IMR-90 (cell line): ENCODE measurements around the gene TSR2. TPM values are rescaled to one million over a fixed set of nuclear protein-coding genes. Genes with fewer than 3 reads are reported as not detected.

Experiments
- ATAC-seq: fragments of 200-7000 bp; cut with Tn5 transposase; 2 replicates; pipeline ENCODE4 v1.9.1; 2020; ENCODE audit warnings: low read depth, mild to moderate bottlenecking, moderate library complexity
- BruUV-seq: library from RNA; stranded (reverse); fragments of 400-500 nt; replicated peaks from 2 replicates; lab custom pipeline; 2021; lab: Mats Ljungman, UMichigan
- CTCF ChIA-PET: fragments of 300-600 bp; formaldehyde crosslinking; extraction: SDS; loops from one replicate; lab custom pipeline; 2021; ENCODE audit warnings: antibody characterized with exemption; lab: Yijun Ruan, JAX
- POLR2A ChIA-PET: fragments of 300-600 bp; sonication (Branson Sonifier 250); formaldehyde crosslinking; loops from one replicate; lab custom pipeline; 2022; ENCODE audit warnings: antibody characterized with exemption; ENCODE audit not compliant: unreplicated experiment; lab: Charles Lee
- DNase-seq: peaks from one replicate; pipeline ENCODE4 v3.0.0; 2013
- H2AFZ ChIP-seq: replicated peaks from 2 replicates; pipeline ENCODE3; 2013; ENCODE audit warnings: low read length, mild to moderate bottlenecking; ENCODE audit not compliant: poor library complexity
- H2AK5ac ChIP-seq: 2 replicates; pipeline ENCODE4 v1.6.1; 2013; ENCODE audit warnings: low read depth, low read length, inconsistent platforms
- H2AK9ac ChIP-seq: replicated peaks from 2 replicates; pipeline ENCODE3; 2013; ENCODE audit warnings: mild to moderate bottlenecking, low read depth, low read length, moderate library complexity; ENCODE audit not compliant: poor library complexity
- H2BK120ac ChIP-seq: 2 replicates; pipeline ENCODE4 v1.6.1; 2013; ENCODE audit warnings: low read depth, low read length, inconsistent platforms
- H2BK15ac ChIP-seq: 3 replicates; pipeline ENCODE4 v1.6.1; 2013; ENCODE audit warnings: low read depth, low read length, inconsistent platforms
- H2BK20ac ChIP-seq: 2 replicates; pipeline ENCODE4 v1.6.1; 2013; ENCODE audit warnings: low read depth, mild to moderate bottlenecking, inconsistent platforms, low read length, moderate library complexity
- H2BK5ac ChIP-seq: 2 replicates; pipeline ENCODE4 v1.6.1; 2013; ENCODE audit warnings: mild to moderate bottlenecking, low read depth, low read length, inconsistent platforms; ENCODE audit not compliant: poor library complexity, severe bottlenecking
- H3K14ac ChIP-seq: replicated peaks from 2 replicates; pipeline ENCODE4 v1.6.1; 2013; ENCODE audit warnings: low read depth, low read length, inconsistent platforms
- H3K18ac ChIP-seq: 2 replicates; pipeline ENCODE4 v1.6.1; 2013; ENCODE audit warnings: low read depth, low read length, control low read depth
- H3K23ac ChIP-seq: 2 replicates; pipeline ENCODE4 v1.6.1; 2013; ENCODE audit warnings: low read depth, low read length, inconsistent platforms
- H3K27ac ChIP-seq: 2 replicates; pipeline ENCODE4 v1.5.1; 2013; ENCODE audit warnings: mild to moderate bottlenecking, control low read depth, low read length; ENCODE audit not compliant: insufficient read depth
- H3K27me3 ChIP-seq: 2 replicates; pipeline ENCODE4 v1.6.1; 2013; ENCODE audit warnings: low read length; ENCODE audit not compliant: control insufficient read depth, insufficient read depth
- H3K36me3 ChIP-seq: 2 replicates; pipeline ENCODE4 v1.6.1; 2013; ENCODE audit warnings: low read length, mixed read lengths; ENCODE audit not compliant: control insufficient read depth, insufficient read depth
- H3K4ac ChIP-seq: 2 replicates; pipeline ENCODE4 v1.6.1; 2013; ENCODE audit warnings: low read depth, low read length, inconsistent platforms
- H3K4me1 ChIP-seq: 2 replicates; pipeline ENCODE4 v1.6.1; 2013; ENCODE audit warnings: low read length, mixed read lengths; ENCODE audit not compliant: control insufficient read depth, insufficient read depth
- H3K4me2 ChIP-seq: 2 replicates; pipeline ENCODE4 v1.6.1; 2013; ENCODE audit warnings: low read depth, mild to moderate bottlenecking, control low read depth, low read length, moderate library complexity
- H3K4me3 ChIP-seq: 2 replicates; pipeline ENCODE4 v1.5.1; 2013; ENCODE audit warnings: low read depth, mild to moderate bottlenecking, control low read depth, low read length, moderate library complexity; ENCODE audit not compliant: insufficient read depth
- H3K56ac ChIP-seq: 2 replicates; pipeline ENCODE4 v1.6.1; 2013; ENCODE audit warnings: low read length, inconsistent platforms; ENCODE audit not compliant: insufficient read depth; ENCODE audit errors: extremely low read depth
- H3K79me1 ChIP-seq, 2 experiments: 2 replicates each; pipeline ENCODE4 v1.6.1; 2013; ENCODE audit warnings: low read length in 2 of 2, inconsistent platforms in 1 of 2, low read depth in 1 of 2
- H3K9ac ChIP-seq: 2 replicates; pipeline ENCODE4 v1.6.1; 2013; ENCODE audit warnings: low read depth, low read length, control low read depth
- H3K9me1 ChIP-seq: 2 replicates; pipeline ENCODE4 v1.6.1; 2013; ENCODE audit warnings: low read length, inconsistent platforms; ENCODE audit not compliant: insufficient read depth
- H3K9me3 ChIP-seq: 2 replicates; pipeline ENCODE4 v1.6.1; 2013; ENCODE audit warnings: low read length; ENCODE audit not compliant: control insufficient read depth, insufficient read depth
- H4K20me1 ChIP-seq: 2 replicates; pipeline ENCODE4 v1.6.1; 2013; ENCODE audit warnings: low read length, inconsistent platforms; ENCODE audit not compliant: insufficient read depth
- H4K5ac ChIP-seq: 2 replicates; pipeline ENCODE4 v1.6.1; 2013; ENCODE audit warnings: mild to moderate bottlenecking, low read depth, low read length, control low read depth
- H4K8ac ChIP-seq, 2 experiments: 2 replicates each; pipeline ENCODE4 v1.6.1; 2013; ENCODE audit warnings: low read depth in 2 of 2, low read length in 2 of 2, control low read depth in 1 of 2, inconsistent platforms in 1 of 2
- H4K91ac ChIP-seq: 2 replicates; pipeline ENCODE4 v1.6.1; 2013; ENCODE audit warnings: low read depth, low read length, inconsistent platforms; ENCODE audit not compliant: insufficient read depth
- BHLHE40 ChIP-seq: fragments of 150-350 bp; IDR thresholded peaks from 2 replicates; pipeline ENCODE4 v1.6.1; 2016; ENCODE audit warnings: mild to moderate bottlenecking, low read depth, low read length
- FOS ChIP-seq: fragments of 150-350 bp; IDR thresholded peaks from 2 replicates; pipeline ENCODE4 v1.6.1; 2016; ENCODE audit warnings: low read depth, low read length
- MAFK ChIP-seq: IDR thresholded peaks from 2 replicates; pipeline ENCODE4 v1.6.1; 2012; ENCODE audit warnings: low read depth, low read length, improper control_type of control experiment
- MXI1 ChIP-seq: IDR thresholded peaks from 2 replicates; pipeline ENCODE4 v1.6.1; 2012; ENCODE audit warnings: low read depth, mild to moderate bottlenecking, low read length, moderate library complexity, borderline replicate concordance
- NFE2L2 ChIP-seq: fragments of 150-350 bp; IDR thresholded peaks from 2 replicates; pipeline ENCODE4 v1.6.1; 2016; ENCODE audit warnings: low read depth, mild to moderate bottlenecking, low read length
- RCOR1 ChIP-seq: IDR thresholded peaks from 2 replicates; pipeline ENCODE4 v1.6.1; 2012; ENCODE audit warnings: mild to moderate bottlenecking, low read length, improper control_type of control experiment; ENCODE audit not compliant: insufficient replicate concordance
- RFX5 ChIP-seq: IDR thresholded peaks from 2 replicates; pipeline ENCODE4 v1.8.0; 2012; ENCODE audit warnings: low read depth, mild to moderate bottlenecking, low read length, moderate library complexity
- SMC3 ChIP-seq: fragments of 150-350 bp; IDR thresholded peaks from 2 replicates; pipeline ENCODE4 v1.6.1; 2016; ENCODE audit warnings: low read depth, mild to moderate bottlenecking, antibody characterized with exemption, low read length, moderate library complexity
- WGBS, 2 experiments: methylation state at CpG; one replicate each; pipeline versions ENCODE4 v1.1.5 to v1.1.7; 2013; ENCODE audit warnings: missing lambda C conversion rate in 2 of 2; ENCODE audit not compliant: insufficient read length in 1 of 2; ENCODE audit errors: extremely low coverage in 2 of 2; 5-methylcytosine and 5-hydroxymethylcytosine counted together
- dilution Hi-C: fragments of 300-500 bp; cut with HindIII; formaldehyde crosslinking; loops from one replicate; pipeline ENCODE4 v1.14.3; 2018; ENCODE audit warnings: low sequenced_read_pairs; ENCODE audit not compliant: unreplicated experiment
- in situ Hi-C: fragments of 300-500 bp; cut with MboI; formaldehyde crosslinking; loops from 3 replicates; pipeline ENCODE4 v1.14.3; 2019; ENCODE audit warnings: low sequenced_read_pairs, inconsistent platforms, mixed read lengths
- intact Hi-C: fragments of 100-400 bp; cut with micrococcal nuclease; formaldehyde crosslinking; loops from 2 replicates; pipeline ENCODE4 v1.10.0; 2022
- polyA plus RNA-seq, 3 experiments: library from polyadenylated mRNA; depleted of rRNA; stranded (reverse); fragments of >200 nt; gene quantifications; 2 replicates each; pipeline ENCODE4 v1.2.3, GENCODE V29; 2012; ENCODE audit warnings: low replicate concordance in 1 of 3
- total RNA-seq: library from RNA; depleted of rRNA; stranded (reverse); fragments of >200 nt; gene quantifications from 2 replicates; pipeline ENCODE4 v1.2.3, GENCODE V29; 2012
- TF ChIP-seq, protein P1 (sequence below): fragments of 150-350 bp; IDR thresholded peaks from 2 replicates; pipeline ENCODE4 v1.6.1; 2016; ENCODE audit warnings: low read depth, mild to moderate bottlenecking, low read length, moderate library complexity, borderline replicate concordance

TSR2 gene
- total and polyA plus RNA-seq, 2 of the 4 experiments (the other 2 are of a cell fraction), result 8.8 to 22.1 TPM

- Histone ChIP-seq H3K4me3 (peak overlapping the region; percentile 95), H3K4ac (peak overlapping the region; percentile 90), H4K20me1 (no peaks in the 10 kb centered on the region), H2AK5ac (peak overlapping the region; percentile 10), H3K9ac (peak overlapping the region; percentile 79), H3K23ac (peak overlapping the region; percentile 45), H4K8ac (peak overlapping the region; percentile 24 to 83; a peak in 3 of 4 replicates), H3K9me3 (no peaks in the 10 kb centered on the region), H3K27ac (peak overlapping the region; percentile 61), H3K79me1 (peaks cover 9 to 31% of the 10 kb centered on the region in 2 experiments), H3K9me1 (no peaks in the 10 kb centered on the region; the same call in 1 of the 2 replicates), H4K5ac (peak overlapping the region; percentile 75), H4K91ac (peak overlapping the region; percentile 77), H2BK15ac (no peak overlapping the region), H3K56ac (peak overlapping the region; percentile 38; the same call in 1 of the 2 replicates), H3K36me3 (no peaks in the 10 kb centered on the region), H2AK9ac (peak overlapping the region; percentile 62), H3K18ac (peak overlapping the region; percentile 66), H2BK5ac (peak overlapping the region; percentile 72), H3K27me3 (no peaks in the 10 kb centered on the region), H2BK20ac (no peak overlapping the region), H3K4me1 (peaks cover 7% of the 10 kb centered on the region), H3K4me2 (peak overlapping the region; percentile 99), H2BK120ac (peak overlapping the region; percentile 59; the same call in 1 of the 2 replicates), H3K14ac (peak overlapping the region; percentile 43), H2AFZ (peak overlapping the region; percentile 86)
- dilution Hi-C loops, result no loop called here
- ChIA-PET CTCF (no interaction called here), POLR2A (no interaction called here)
- ATAC-seq (no peak), DNase-seq (no peak)
- no TSS peak for BruUV-seq
- intact Hi-C loops, result loop anchor here (2.0 kb wide), 1 partner anchor 40 kb away; no protein-coding TSS in a partner anchor
- in situ Hi-C loops, result no loop called here
- no peak for TF ChIP-seq NFE2L2
- no peak for TF ChIP-seq FOS
- TF ChIP-seq, protein P1, sequence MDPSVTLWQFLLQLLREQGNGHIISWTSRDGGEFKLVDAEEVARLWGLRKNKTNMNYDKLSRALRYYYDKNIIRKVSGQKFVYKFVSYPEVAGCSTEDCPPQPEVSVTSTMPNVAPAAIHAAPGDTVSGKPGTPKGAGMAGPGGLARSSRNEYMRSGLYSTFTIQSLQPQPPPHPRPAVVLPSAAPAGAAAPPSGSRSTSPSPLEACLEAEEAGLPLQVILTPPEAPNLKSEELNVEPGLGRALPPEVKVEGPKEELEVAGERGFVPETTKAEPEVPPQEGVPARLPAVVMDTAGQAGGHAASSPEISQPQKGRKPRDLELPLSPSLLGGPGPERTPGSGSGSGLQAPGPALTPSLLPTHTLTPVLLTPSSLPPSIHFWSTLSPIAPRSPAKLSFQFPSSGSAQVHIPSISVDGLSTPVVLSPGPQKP, result no peak
- no peak for TF ChIP-seq SMC3
- TF ChIP-seq MAFK, result no peak
- TF ChIP-seq BHLHE40, result no peak
- TF ChIP-seq MXI1, result no peak
- TF ChIP-seq RCOR1, result no peak
- no peak for TF ChIP-seq RFX5
- 17% methylated on average over 1 of the region's 10 CpGs; no CpG with 5 or more reads in 1 of the 2 experiments for WGBS, 2 experiments
Measured at GRCh38 chrX:54494166-54494988, 54.2 kb downstream of the TSR2 start.
